NCI-H2196 treated with DMSO at 0.1 percent for 48 hours (cell line): ENCODE results near the gene YIPF5.

Experiments
- DNase-seq: peaks from one replicate; lab custom pipeline; 2025; ENCODE audit not compliant: unreplicated experiment; lab: John Stamatoyannopoulos, UW

Gene YIPF5

DNA sequence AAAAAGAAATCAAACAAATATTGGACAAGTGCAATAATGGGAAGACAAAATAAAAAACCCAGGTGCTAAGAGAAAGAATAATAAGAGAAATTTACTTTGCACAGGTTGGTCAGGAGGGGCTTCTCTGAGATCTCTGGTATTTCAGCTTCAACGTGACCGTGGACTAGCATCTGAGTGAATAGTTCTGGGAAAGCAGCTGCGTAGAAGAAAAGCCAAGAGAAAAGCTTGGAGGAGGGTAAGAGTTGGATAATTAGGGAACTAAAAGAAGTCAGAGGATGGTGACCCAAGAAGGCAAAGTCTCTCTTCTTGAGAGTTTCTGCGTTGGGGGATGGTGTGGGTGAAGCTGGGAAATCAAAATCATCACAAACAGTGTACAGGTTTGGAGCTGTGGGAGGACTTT, 41.6 kb downstream of the YIPF5 start:
- no peak for DNase-seq

GRCh38 chr5:144126707-144127106, 43.8 kb downstream of the YIPF5 start:
- DNase-seq, result no peak

DNA sequence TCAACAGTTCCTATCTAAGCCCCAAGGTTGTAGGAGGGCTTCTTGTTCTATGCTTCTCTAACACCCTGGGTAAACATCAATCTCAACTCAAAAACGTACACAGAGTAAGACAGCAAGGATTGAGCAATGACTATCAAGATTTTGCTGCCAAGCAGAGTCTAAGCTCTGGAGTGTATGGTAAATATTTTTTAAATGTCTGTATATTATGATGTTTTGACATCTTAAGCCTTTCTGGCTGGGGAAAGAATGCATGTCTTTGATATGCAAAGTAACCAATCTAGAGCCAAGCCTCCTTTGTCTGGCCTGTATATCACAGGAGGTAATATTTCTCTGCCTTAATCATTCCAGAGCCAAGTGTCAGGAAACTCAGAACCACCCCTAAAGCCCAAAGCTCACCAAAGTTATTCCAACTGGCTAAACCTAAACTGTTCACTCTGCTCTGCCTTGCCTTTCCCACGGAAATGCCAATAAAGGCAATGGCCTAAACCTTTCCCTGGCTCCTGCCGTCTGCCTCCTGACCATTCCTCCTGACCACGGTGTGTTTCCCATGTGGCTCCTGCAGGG, 45.2 kb downstream of the YIPF5 start:
- DNase-seq, result no peak

GRCh38 chr5:144122641-144123040, 47.8 kb downstream of the YIPF5 start:
- no peak for DNase-seq

DNA sequence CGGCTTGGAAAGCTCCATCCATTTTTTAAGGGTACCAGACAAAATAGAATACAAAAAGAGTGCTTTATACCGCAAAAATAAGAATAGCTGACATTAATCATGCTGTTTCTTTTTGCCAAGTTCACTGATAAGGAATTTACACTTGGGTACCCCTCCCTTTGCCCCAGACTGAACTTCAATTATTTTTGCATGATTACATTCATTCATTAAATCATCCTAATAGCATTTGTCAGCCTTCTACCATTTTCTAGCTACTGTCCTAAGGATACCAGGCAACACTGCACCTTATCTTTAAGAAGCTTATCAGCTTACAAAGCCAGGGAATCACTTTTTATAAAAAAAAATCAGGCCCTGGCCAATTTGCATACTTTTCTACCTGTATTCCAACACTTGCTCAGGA, 48.4 kb downstream of the YIPF5 start:
- DNase-seq, result no peak

DNA sequence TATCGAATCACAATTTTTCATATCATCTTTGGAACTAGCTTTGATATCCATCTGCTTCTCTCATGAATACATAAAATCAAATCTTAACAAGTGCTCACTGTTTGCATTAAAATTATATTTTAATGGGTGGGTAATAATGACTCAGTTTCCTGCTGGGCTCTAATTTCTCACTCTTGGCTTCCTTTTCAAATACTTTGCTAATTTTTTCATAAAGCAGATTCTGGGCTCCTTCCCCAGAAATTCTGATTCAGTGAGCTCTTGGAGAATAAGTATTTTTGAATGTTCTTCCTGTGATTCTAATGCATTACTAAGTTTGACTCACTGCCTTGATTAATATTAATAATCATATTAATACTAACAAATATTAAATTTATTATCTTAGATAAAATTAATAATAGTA, 48.9 kb downstream of the YIPF5 start:
- DNase-seq, result no peak

DNA sequence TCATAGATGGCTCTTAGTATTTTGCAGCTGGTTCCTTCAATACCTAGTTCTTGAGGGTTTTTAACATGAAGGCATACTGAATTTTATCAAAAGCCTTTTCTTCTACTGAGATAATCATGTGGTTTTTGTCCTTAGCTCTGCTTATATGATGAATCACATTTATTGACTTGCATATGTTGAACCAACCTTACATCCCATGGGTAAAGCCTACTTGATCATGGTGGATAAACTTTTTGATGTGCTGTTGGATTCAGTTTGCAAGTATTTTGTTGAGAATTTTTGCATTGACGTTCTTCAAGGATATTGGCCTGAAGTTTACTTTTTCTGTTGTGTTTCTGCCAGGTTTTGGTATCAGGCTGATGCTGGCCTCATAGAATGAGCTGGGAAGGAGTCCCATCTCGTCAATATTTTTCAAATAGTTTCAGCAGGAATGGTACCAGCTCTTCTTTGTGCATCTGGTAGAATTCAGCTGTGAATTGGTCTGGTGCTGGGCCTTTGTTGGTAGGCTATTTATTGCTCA, 49.7 kb downstream of the YIPF5 start:
- no peak for DNase-seq

- DNase-seq, result no peak
Measured at GRCh38 chr5:144117412-144117811, 53.0 kb downstream of the YIPF5 start.

DNA sequence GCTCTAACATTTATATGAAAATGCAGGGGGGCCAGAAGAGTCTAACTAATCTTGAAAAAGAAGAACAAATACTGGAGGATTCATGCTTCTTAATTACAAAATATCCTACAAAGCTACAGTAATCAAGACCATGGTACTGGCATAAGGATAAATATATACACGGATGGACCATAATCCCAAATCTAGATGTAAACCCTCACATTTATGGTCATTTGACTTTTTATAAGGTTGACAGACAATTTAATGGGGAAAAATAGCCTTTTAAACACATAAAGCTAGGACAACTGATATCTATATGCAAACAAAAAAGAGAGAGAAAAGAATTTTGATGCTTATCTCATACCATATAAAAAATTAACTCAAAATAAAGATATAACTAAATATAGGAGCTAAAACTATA, 55.9 kb downstream of the YIPF5 start:
- no peak for DNase-seq
